GM21447 (cell line): ENCODE results near the gene LAMA3.

Experiments used
- ATAC-seq: cut with Tn5 transposase; IDR thresholded peaks from one replicate; pipeline ENCODE4 v1.9.1; 2021; ENCODE audit not compliant: unreplicated experiment

The LAMA3 gene, protein sequence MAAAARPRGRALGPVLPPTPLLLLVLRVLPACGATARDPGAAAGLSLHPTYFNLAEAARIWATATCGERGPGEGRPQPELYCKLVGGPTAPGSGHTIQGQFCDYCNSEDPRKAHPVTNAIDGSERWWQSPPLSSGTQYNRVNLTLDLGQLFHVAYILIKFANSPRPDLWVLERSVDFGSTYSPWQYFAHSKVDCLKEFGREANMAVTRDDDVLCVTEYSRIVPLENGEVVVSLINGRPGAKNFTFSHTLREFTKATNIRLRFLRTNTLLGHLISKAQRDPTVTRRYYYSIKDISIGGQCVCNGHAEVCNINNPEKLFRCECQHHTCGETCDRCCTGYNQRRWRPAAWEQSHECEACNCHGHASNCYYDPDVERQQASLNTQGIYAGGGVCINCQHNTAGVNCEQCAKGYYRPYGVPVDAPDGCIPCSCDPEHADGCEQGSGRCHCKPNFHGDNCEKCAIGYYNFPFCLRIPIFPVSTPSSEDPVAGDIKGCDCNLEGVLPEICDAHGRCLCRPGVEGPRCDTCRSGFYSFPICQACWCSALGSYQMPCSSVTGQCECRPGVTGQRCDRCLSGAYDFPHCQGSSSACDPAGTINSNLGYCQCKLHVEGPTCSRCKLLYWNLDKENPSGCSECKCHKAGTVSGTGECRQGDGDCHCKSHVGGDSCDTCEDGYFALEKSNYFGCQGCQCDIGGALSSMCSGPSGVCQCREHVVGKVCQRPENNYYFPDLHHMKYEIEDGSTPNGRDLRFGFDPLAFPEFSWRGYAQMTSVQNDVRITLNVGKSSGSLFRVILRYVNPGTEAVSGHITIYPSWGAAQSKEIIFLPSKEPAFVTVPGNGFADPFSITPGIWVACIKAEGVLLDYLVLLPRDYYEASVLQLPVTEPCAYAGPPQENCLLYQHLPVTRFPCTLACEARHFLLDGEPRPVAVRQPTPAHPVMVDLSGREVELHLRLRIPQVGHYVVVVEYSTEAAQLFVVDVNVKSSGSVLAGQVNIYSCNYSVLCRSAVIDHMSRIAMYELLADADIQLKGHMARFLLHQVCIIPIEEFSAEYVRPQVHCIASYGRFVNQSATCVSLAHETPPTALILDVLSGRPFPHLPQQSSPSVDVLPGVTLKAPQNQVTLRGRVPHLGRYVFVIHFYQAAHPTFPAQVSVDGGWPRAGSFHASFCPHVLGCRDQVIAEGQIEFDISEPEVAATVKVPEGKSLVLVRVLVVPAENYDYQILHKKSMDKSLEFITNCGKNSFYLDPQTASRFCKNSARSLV (N-terminal part only)

DNA sequence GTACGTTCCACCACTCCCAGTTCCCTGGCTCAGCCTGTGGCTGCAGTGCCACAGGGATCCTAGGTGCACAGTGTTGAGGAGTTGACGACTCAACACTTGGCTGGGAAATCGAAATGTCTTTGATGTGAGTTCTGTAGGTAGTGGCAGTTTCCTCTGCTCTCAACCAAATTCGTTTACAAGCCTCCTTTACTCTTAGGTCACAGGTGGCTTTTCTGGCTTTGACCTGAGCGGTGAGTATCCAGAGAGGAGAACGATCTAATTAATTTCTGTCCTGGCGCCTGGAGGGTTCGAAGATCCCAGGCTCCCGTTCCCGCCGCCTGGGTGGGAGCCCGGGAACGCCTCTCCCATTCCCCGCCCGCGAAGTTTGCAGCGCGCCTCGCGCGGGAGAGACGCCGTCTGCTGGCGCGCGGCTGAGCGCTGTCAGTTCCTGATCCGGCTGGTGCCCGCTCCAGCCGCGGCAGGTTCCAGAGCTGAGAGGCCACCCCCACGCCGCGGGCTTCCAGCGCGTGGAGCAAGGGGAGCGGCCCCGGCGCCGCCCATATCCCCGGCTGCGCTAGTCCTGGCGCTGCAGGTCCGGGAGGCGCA lies at the start of gene LAMA3:
Gene LAMA3 (plus strand): TSS at position 423 of the 585 bp plus-strand sequence. CDS start 231 bp downstream, outside the sequence.
- no peak for ATAC-seq

DNA sequence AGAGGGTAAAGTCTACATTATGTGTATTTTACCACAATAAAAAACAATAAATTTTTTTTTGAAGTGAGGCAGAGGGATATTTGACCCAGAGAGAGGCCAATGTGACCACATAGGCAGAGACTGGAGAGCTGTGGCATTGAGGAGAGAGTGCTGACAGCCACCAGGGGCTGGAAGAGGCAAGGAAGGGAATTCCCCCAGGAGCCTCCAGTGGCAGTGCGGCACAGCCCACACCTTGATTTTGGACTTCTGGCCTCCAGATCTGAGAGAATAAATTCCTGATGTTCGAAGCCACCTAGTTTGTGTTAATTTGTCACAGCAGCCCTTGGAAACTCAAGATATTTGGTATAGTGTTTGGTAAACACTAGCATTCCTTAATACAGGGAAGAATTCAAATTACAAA lies 49.2 kb upstream of the LAMA3 start:
- ATAC-seq = no peak

DNA sequence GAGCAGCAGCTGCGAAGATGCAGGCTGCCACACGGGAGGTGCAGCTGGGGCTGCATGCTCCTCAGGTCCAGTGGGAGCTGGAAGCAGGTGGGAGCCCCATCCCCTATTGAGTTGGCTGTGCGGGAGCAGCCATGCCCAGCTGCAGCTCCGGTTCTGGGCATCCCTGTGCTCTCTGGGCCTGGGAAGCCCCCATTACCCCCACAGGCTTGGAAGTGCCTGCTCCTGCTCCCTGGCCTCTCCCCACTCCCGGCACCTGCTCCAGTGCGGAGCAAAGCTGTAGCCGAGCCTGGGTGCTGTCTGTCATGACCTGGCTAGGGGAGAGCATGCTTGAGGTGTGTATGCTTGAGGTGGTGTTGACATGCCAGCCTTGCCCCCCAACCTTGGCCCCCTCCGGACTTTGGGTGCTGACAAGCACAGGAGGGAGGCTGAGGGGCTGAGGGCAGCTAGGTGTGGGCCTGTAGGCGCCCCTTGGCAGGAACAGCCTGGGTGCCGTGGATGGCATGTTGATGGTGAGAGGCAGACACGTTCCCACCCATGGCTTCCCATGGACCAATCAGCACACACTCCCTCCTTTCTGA lies 48.0 kb upstream of the LAMA3 start:
- ATAC-seq = no peak

DNA sequence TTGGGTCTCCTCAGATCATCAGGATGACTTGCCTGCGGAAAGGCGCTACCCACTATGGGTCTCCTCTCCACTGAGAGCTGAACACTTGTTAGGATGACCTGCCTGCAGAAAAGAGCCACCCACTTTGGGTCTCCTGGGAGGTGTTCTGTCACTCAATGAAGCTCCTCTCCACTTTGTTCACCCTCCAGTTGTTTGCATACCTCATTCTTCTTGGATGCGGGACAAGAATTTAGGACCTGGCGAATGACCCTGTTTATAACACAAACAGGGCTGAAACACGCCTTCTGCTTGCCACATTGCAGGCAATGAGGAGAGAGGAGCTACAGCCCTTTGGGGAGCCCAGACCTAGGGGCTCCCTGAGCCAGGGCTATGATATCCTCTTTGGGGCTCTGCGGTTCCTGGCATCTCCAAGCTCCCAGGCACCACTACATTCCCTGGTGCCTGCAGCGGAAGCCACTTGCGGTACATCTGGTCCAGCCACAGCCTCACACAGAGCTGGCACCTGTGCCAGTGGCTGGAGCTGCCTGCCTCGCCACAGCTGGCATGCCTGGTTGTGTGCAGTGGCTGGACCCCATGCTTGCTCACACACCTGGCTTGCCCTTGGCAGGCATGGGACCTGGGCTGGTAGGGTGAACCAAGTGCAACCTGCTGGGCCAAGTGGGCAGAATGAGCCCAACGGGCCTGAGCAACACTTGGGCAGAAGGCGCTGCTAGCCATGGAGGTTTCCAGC lies 47.2 kb upstream of the LAMA3 start:
- no peak for ATAC-seq

DNA sequence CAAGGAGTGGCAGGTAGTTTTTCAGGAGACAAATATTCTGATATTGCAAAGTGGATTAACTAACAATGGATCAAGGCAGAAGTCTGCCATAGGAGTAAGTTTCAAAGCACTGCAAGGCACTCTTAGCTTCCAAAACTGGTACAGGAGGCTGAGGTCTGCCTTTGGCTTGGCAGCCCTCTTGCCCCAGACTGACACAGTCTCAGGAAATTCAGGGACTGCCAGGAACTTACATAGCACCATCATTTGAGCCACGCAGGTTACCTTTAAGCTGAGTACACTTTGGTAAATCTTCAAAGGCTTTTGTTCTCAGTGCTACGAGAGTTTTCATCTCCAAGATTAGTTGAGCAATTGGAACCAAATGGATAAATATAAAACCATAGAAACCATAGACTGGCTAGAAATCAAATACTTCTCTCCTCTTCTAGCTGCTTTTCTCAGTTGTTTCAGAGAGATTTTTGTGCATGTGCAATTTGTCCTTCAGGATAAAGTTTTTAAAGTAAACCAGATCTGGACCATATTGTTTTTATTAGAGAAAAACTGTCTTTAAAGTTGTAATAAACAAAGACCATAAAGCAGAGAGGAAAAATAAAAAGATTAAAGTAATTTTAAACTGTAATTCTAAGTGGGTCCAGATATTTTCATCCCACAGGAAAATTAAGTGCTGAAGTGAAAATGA lies 45.3 kb upstream of the LAMA3 start:
- ATAC-seq = no peak

DNA sequence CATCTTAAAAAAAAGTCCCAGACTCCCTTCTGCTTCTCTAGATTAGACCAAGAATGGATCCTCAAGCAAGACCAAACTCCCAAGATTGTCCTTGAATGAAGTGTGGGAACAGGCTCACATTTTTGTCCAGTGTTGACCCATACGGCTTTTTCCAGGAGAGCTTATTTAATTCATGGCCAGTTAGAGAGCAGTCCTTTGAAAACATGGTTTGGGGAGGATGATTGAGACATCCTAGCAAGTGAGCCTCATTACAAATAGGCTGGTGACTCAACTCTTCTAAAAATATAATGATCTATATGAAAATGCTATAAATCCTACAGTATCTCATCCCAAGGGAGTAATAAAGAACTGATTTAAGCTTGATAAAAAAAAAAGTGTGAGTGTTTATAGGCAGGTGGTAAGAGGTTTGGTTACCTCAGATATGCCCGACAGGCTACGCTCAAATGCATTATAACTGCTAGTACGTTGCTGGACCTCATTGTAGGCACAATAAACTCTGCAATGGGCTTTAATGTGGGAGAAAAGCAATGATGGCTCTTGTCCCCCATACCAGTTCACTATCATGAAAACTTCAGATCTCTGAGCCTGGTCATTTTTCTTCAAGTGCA lies 43.6 kb upstream of the LAMA3 start:
- ATAC-seq = no peak

DNA sequence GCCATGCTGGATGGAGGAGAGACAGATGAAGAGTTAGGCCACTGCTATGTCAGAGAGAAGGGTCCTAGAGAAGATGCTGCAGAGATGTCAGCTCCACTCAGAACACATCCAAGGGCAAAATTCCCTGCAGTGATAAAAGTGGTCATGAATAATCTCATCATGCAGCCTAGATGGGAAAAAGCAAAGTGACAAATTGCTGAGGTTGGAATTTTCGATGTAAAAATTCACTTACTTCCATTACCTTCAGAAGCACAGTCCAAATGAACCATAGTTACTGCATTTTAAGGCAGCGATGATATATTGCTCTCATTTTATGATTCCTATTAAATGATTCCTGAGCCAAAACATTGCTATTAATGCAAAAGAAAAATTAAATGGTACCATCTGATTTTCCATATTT lies 43.0 kb upstream of the LAMA3 start:
- ATAC-seq = no peak

DNA sequence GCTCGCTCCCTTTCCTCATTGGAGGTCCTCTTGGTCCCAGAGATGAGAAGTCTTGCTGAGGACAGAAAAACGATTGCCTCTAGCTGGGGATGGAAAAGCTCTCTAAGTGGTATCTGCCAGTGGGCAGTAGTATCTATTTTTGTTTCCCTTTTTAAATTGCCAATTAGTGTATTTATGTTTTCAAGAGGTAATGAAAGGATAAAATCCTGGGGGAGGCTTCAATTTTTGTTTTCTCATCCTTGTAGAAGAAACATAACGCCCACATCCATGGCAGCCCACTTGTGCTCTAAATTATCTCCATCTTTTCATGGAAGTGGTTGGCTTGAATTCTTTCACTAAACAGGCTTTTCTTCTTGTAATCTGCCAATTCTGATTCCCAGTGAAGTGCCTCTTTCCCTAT lies 40.8 kb upstream of the LAMA3 start:
- no peak for ATAC-seq

DNA sequence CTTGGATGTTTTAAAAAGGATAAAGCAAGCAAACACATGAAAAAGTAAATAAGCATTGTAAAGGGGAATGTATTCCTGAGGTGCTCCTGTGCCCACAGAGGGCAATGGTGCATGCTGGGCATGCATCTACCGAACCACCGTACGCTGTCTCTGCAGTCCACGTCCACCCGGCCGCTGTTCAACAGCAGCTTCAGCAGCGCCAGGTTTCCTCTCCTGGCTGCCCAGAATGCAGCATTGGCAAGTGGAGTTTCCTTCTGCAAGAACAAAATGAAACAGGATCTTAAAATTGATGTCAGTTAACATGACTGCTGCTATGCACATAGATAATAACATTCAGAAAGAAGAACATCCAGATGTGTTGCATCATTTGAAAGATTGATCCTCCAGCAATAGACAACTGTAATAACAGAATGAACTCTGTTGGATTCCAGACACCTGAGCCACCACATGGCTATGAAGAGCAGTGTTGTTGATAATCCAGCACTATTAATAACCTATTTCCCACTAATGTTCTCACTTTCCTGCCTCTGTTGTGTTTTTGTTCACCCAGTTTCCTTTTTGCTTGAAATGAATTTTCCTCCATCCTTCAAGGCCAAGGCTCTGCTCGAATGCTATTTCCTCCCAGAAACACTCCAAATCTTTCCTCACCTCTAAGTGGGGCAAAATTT lies 40.2 kb upstream of the LAMA3 start:
- ATAC-seq = no peak

DNA sequence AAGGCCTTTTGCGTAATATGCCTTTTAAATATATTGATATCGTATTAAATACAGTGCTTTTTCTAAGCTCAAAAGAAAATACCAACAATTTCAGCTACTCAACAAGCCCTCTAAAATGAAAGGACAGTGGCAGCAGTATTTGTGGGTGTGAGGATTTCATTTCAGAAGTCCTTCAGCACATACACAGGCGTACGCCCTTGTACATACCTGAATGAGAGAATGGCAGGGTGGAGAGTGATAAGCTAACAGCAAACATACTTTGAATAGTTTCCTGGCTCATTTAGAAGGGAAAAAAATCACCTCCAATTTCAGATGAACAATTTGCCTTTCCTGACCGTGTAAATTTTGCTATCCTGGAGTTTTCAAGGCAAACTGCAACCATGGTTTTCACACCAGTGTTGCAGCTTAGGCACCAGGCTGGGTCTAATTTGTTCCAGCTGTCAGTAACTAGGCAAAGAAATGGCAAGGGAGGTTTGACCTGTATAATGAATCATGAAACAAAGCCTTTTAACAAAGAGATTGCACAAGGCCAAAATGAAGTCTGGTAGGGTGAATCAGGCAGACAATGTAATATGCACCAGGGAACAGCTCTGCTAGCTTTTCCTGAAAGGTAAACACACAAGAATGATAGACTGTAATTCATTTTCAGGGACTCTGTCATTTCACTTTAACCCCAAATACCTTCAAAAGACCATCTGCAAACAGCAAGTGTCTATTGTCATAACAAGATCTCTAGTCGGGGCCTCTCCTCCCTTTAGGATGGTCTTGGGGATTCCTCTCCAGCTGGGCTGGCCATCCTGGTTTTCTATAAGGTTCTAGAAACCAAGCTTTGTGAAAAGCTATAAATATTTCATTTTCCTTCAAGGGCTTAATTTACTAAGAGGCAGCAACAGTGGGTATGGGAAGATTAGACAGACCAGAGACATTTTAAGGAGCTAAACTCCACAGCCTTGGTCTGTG lies 38.0 kb upstream of the LAMA3 start:
- no peak for ATAC-seq

DNA sequence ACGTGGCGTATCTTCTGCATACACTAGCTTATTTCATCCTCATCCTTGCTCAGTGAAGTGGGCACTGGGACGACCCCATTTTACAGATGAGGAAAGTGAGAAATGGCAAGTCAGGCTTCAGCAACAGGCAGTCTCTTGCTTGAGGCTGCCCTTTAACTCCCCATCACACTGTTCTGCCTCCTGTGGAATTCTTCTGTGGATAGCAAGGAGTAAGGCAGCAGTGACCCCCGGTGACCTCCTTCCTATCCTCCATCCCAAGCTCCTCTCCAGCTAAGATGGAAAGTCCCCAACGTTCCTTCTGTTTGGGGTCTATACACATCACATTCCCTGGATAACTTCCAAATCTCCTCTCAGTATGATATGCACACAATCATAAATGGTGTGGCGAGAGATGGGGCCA lies 37.0 kb upstream of the LAMA3 start:
- ATAC-seq = no peak

DNA sequence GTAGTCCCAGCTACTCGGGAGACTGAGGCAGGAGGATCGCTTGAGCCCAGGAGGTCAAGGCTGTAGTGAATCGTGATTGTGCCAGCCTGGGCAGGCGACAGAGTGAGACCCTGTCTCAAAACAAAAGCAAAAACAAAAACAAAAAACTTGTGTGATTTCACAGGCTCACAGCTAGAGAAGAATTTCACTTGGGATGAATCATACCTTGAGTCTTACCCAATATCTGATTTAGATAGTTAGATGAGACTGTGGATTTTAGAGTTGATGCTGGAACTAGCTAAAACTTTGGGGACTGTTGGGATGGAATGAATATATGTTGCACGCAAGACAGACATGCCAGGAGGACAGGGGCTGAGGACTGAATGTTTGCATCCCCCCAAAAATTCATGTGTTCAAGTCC lies 31.0 kb upstream of the LAMA3 start:
- no peak for ATAC-seq

DNA sequence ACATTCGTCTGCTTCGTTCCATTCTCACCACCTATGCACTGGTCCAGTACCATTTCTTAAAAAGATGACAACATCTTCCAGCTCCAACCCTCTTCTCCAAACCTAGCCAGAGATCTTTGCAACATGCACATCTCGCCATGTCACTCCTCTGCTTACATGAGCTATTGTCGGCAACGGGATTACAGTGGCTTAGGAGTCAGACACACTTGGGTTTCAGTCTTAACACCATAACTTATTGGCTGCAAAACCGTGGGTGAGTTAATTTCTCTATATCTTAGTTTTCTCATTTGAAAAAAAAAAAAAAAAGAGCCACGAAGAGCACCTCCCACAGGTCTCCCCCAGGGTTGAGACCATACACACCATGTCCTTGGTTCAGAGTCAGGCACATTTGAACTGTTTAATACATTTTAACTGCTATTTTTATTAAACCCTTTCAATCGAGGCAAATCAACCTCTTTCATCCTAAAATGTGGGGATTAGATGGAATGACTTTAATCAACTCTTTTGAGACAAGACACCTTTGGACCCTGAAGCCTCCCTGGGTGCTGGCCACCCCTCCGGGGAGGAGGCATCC lies 27.4 kb upstream of the LAMA3 start:
- no peak for ATAC-seq

DNA sequence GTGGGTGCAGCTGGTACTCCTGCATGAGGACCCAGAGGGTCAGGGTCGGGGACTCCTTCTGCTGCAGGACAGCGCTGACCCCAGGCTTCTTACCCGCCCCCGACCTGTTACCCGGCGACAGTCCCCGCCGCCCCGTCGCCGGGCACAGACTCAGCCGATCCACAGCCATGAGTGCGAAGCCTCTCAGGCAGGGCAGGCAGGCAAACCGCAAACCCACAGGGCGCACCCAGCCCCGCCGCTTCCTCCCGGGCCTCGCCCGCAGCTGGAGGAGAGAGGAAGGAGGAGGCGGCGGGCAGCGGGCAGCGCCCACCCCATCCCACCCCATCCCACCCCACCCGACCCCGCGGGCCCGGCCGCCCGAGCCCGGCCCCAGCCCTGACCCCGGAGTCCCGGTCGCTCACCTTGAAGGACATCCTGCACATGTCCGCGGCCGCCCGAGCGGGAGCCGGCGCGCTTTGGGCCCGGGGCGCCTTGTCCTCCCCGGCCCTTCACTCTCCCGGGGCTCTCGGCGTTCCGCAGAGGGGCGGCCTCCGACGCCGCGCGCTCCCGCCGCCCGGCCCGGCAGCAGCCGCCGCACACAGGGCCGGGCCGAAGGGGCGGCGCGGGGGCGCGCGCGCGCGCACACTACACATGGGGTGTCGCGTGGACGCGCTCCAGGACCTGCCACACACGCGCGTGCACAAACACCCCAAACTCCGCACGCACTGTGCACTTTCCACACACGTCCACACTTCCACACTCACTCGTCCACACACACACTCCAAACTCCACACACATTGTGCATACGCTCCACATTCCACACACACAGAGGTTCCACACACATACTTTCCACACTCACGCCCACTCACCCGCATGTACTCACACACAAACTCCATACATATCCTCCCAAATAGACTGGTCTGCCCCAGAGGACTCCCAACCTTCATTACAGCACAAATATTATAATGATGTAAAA lies 26.7 kb upstream of the LAMA3 start, which contains the start of gene ANKRD29:
Gene ANKRD29 (minus strand): TSS at position 603 of the 955 bp plus-strand sequence. CDS start 181 bp downstream, at position 422.
- ATAC-seq = no peak

DNA sequence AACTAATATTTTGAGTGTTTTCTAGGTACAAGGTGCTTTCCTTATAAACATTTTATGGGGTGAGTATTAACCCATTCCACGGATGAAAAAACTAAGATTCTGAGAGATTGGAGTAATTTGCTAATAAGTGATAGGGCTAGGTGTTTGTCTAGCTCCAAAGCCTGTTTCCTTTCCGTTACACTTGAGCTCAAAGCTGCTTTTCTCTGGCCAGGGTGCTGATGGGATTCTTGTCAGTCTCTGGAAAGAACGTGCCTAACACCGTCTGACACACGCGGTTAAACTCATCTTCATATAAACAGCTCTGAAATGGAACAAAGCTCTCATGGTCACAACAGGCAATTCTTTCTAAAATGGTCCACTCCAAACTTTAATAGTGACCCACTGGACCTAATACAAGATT lies 24.6 kb upstream of the LAMA3 start:
- ATAC-seq = no peak

DNA sequence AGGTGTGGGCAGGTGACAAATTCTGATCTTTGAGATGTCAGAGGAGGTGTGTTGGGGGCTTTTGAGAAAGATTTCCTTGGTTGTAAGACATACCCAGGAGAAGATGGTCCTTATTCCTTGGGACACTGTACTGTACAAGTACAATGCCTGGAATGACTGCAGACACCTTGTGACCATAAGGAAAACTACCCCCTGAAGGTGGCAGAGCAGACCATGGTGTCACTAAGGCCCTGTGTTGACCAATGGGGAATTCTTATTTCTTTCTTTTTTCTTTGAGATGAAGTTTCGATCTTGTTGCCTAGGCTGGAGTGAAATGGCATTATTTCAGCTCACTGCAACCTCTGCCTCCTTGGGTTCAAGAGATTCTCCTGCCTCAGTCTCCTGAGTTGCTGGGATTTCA lies 22.1 kb upstream of the LAMA3 start:
- ATAC-seq = no peak
